ENCODE results near the gene SLC35G1.

The SLC35G1 gene

DNA sequence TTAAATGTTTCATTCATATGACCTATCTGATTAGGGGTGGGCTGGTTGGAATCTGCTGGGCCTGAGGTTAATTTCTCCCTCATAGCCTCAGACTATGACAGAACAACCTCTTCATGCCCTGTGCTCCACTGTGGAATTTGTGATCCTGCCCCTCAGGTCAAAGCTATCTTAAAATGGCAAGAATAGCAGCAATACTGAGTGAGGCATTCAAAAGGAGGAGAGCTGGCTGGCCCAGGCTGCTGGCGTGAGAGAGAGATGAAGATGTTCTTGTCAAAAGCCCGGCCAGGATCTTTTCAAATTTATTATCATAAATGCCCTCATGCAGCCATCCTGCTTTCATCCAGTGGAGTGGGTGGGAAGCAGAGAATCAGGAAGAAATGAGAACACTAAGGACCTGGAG lies 58.1 kb downstream of the SLC35G1 start:
- DNase-seq (ENCODE audit: low read depth in 2 of 2), result no peak

All from stimulated activated CD4-positive, alpha-beta T cell treated with anti-CD3 and anti-CD28 coated beads, Interleukin-1b, Interleukin-23, amount 100 ng/mL, for 1 hour (primary cell).